Neural cell (in vitro differentiated cells): Measurements from ENCODE around the gene ADORA2A. TPM values are rescaled to one million over a fixed set of nuclear protein-coding genes. Genes with fewer than 3 reads are reported as not detected.

Experiments used
- H2AFZ ChIP-seq: fragments of 200-600, 300-800 bp; sonication (generic), shearing (Covaris generic); 2 replicates; pipeline ENCODE4 v1.6.0; 2014; ENCODE audit warnings: low read depth, mild to moderate bottlenecking, antibody characterized with exemption, low read length, moderate library complexity
- H3F3A ChIP-seq: fragments of 200-600 bp; shearing (Covaris generic); 2 replicates; pipeline ENCODE4 v1.6.1; 2016; ENCODE audit warnings: mild to moderate bottlenecking, moderate library complexity, mixed read lengths, antibody characterized with exemption, low read length; ENCODE audit not compliant: insufficient read depth, poor library complexity, severe bottlenecking
- H3K27ac ChIP-seq: fragments of 200-600, 300-800 bp; sonication (generic), shearing (Covaris generic); 2 replicates; pipeline ENCODE4 v1.5.1; 2014; ENCODE audit warnings: mild to moderate bottlenecking, low read length, moderate library complexity
- H3K27me3 ChIP-seq: fragments of 300-800, 200-600 bp; sonication (generic), shearing (Covaris generic); 2 replicates; pipeline ENCODE4 v1.6.0; 2014; ENCODE audit warnings: mild to moderate bottlenecking, low read depth, low read length, moderate library complexity; ENCODE audit not compliant: insufficient read depth
- H3K36me3 ChIP-seq: fragments of 300-800, 200-600 bp; sonication (generic), shearing (Covaris generic); 2 replicates; pipeline ENCODE4 v1.5.1; 2014; ENCODE audit warnings: mild to moderate bottlenecking, antibody characterized with exemption, low read length, moderate library complexity; ENCODE audit not compliant: insufficient read depth
- H3K4me2 ChIP-seq: fragments of 300-800, 200-600 bp; sonication (generic), shearing (Covaris generic); 2 replicates; pipeline ENCODE4 v1.6.0; 2014; ENCODE audit warnings: mild to moderate bottlenecking, low read length
- H3K4me3 ChIP-seq: fragments of 300-800, 200-600 bp; sonication (generic), shearing (Covaris generic); 2 replicates; pipeline ENCODE4 v1.5.1; 2014; ENCODE audit warnings: mild to moderate bottlenecking, low read length, moderate library complexity
- H3K79me2 ChIP-seq: fragments of 200-600 bp; shearing (Covaris generic); replicated peaks from 2 replicates; pipeline ENCODE4 v1.6.0; 2014; ENCODE audit warnings: mild to moderate bottlenecking, low read length, moderate library complexity; ENCODE audit not compliant: insufficient read depth
- H3K9ac ChIP-seq: fragments of 300-800, 200-600 bp; sonication (generic), shearing (Covaris generic); 2 replicates; pipeline ENCODE4 v1.6.1; 2016; ENCODE audit warnings: mild to moderate bottlenecking, low read length, mixed read lengths
- H3K9me2 ChIP-seq: fragments of 200-600 bp; shearing (Covaris generic); 2 replicates; pipeline ENCODE4 v1.6.1; 2016; ENCODE audit warnings: mild to moderate bottlenecking, low read length, mixed read lengths; ENCODE audit not compliant: insufficient read depth
- H3K9me3 ChIP-seq: fragments of 200-600, 300-800 bp; sonication (generic), shearing (Covaris generic); 2 replicates; pipeline ENCODE4 v1.6.1; 2016; ENCODE audit warnings: mild to moderate bottlenecking, mixed run types, low read length, moderate library complexity, mixed read lengths
- H4K20me1 ChIP-seq: fragments of 200-600 bp; shearing (Covaris generic); 2 replicates; pipeline ENCODE4 v1.6.1; 2016; ENCODE audit warnings: mild to moderate bottlenecking, mixed run types; ENCODE audit not compliant: insufficient read depth
- CTCF ChIP-seq: fragments of 450-650 bp; IDR thresholded peaks from 2 replicates; pipeline ENCODE4 v1.5.1; 2014; ENCODE audit warnings: antibody characterized with exemption, mild to moderate bottlenecking, moderate library complexity; ENCODE audit not compliant: poor library complexity, severe bottlenecking
- EP300 ChIP-seq: fragments of 450-650 bp; conservative IDR thresholded peaks from 2 replicates; pipeline ENCODE4 v1.6.1; 2014; ENCODE audit warnings: antibody characterized with exemption, mild to moderate bottlenecking, moderate library complexity; ENCODE audit not compliant: poor library complexity, severe bottlenecking
- EZH2 ChIP-seq: fragments of 200-600, 300-800 bp; shearing (Covaris generic), sonication (generic); IDR thresholded peaks from 2 replicates; pipeline ENCODE4 v1.6.1; 2014; ENCODE audit warnings: antibody characterized with exemption, low read length, borderline replicate concordance, mild to moderate bottlenecking; ENCODE audit not compliant: insufficient read depth, poor library complexity, severe bottlenecking
- MXI1 ChIP-seq: fragments of 450-650 bp; conservative IDR thresholded peaks from 2 replicates; pipeline ENCODE4 v1.6.1; 2014; ENCODE audit warnings: antibody characterized with exemption, mild to moderate bottlenecking; ENCODE audit not compliant: poor library complexity, severe bottlenecking
- POLR2AphosphoS5 ChIP-seq: IDR thresholded peaks from 2 replicates; pipeline ENCODE4 v1.6.1; 2012
- RAD21 ChIP-seq: fragments of 450-650 bp; conservative IDR thresholded peaks from 2 replicates; pipeline ENCODE4 v1.6.1; 2014; ENCODE audit warnings: antibody characterized with exemption, mild to moderate bottlenecking, moderate library complexity
- REST ChIP-seq: IDR thresholded peaks from 2 replicates; pipeline ENCODE4 v1.6.1; 2012; ENCODE audit warnings: borderline replicate concordance
- SMC3 ChIP-seq: fragments of 450-650 bp; conservative IDR thresholded peaks from 2 replicates; pipeline ENCODE4 v1.6.1; 2014; ENCODE audit warnings: antibody characterized with exemption, mild to moderate bottlenecking, moderate library complexity; ENCODE audit not compliant: poor library complexity
- TAF1 ChIP-seq: IDR thresholded peaks from 2 replicates; pipeline ENCODE4 v1.6.1; 2012; ENCODE audit warnings: low read depth
- polyA plus RNA-seq: library from polyadenylated mRNA; depleted of rRNA; stranded (reverse); fragments of >200 nt; gene quantifications from 2 replicates; pipeline ENCODE4 v1.2.3, GENCODE V29; 2014

Gene ADORA2A
- polyA plus RNA-seq, 1 donor from 2014 or later = 2.9 TPM

DNA sequence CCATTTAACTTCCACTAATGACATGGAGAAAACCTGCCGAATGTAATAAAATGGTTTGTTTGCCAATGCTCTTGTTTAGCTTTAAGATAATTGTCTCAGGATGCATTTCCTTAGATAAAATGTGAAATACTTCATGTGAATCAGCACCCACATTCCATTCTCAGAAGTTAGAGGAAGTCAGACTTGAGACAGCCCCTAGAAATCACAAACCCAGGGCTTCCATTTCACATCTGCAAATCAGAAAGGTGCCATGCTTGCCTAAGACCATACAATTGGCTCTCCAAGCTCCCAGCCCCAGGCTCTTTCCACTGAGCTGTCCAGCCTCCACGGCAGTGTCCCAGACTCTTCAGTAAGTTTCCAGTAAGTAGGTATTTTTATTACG, 35.6 kb upstream of the ADORA2A start:
- no peak overlapping the region for H3K4me3 ChIP-seq
- no peak for TF ChIP-seq POLR2AphosphoS5
- TF ChIP-seq TAF1 = no peak
- no peak for TF ChIP-seq REST
- no peak for TF ChIP-seq EP300
- no peaks in the 10 kb centered on the region for H3K79me2 ChIP-seq
- H3K36me3 ChIP-seq = no peaks in the 10 kb centered on the region
- H3K27me3 ChIP-seq = no peaks in the 10 kb centered on the region
- no peak overlapping the region for H3K4me2 ChIP-seq
- no peaks in the 10 kb centered on the region for H3F3A ChIP-seq
- no peaks in the 10 kb centered on the region for H4K20me1 ChIP-seq
- H2AFZ ChIP-seq = no peak overlapping the region
- H3K27ac ChIP-seq = no peak overlapping the region
- H3K9ac ChIP-seq = no peak overlapping the region
- H3K9me3 ChIP-seq = no peaks in the 10 kb centered on the region
- H3K9me2 ChIP-seq = no peaks in the 10 kb centered on the region

- Histone ChIP-seq H3K4me2 (no peak overlapping the region), H3K9me2 (no peaks in the 10 kb centered on the region), H3K27me3 (no peaks in the 10 kb centered on the region), H3K9me3 (no peaks in the 10 kb centered on the region), H4K20me1 (no peaks in the 10 kb centered on the region), H3F3A (no peaks in the 10 kb centered on the region), H2AFZ (no peak overlapping the region), H3K27ac (no peak overlapping the region), H3K9ac (no peak overlapping the region), H3K4me3 (no peak overlapping the region), H3K36me3 (no peaks in the 10 kb centered on the region), H3K79me2 (no peaks in the 10 kb centered on the region)
- TF ChIP-seq CTCF = no peak
- TF ChIP-seq EZH2 = no peak
- no peak for TF ChIP-seq REST
- no peak for TF ChIP-seq MXI1
- TF ChIP-seq POLR2AphosphoS5 = no peak
- no peak for TF ChIP-seq RAD21
- no peak for TF ChIP-seq TAF1
- TF ChIP-seq EP300 = no peak
- TF ChIP-seq SMC3 = no peak
These were observed 35.0 kb upstream of the ADORA2A start for GRCh38 chr22:24392218-24392931.
